OCI-LY1 (cell line): ENCODE data around the gene OLFM4.

Source experiments
- EZH2 ChIP-seq: fragments of 200-600 bp; sonication (generic), shearing (Covaris generic); IDR thresholded peaks from 2 replicates; pipeline ENCODE4 v1.8.0; 2017; ENCODE audit warnings: borderline replicate concordance, mixed run types, mild to moderate bottlenecking, antibody characterized with exemption, low read length, moderate library complexity, mixed read lengths
- TF ChIP-seq, protein P1 (sequence below): fragments of 200-600 bp; sonication (generic), shearing (Covaris generic); IDR thresholded peaks from 2 replicates; pipeline ENCODE4 v1.5.1; 2017; ENCODE audit warnings: mild to moderate bottlenecking, antibody characterized with exemption, low read length, moderate library complexity, mixed read lengths

DNA sequence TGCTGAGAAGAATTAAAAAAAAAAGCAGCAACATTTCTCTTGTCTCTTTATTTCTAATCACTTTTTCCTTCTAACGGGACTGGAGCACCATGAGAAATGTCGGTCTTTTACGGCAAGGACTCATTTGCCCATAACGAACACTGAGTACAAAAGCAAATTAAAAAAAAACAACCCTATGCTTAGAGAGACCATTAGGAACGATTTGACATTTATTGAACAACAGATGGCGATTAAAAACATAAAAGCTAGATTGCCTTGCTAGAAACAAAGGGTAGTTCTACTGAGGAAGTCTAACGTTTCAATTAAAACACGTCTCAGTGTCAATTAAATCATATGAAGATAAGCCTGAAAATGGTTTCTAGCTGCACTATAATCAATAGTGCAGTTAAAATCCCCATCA lies 51.1 kb downstream of the OLFM4 start:
- no peak for TF ChIP-seq EZH2
- TF ChIP-seq, protein P1, sequence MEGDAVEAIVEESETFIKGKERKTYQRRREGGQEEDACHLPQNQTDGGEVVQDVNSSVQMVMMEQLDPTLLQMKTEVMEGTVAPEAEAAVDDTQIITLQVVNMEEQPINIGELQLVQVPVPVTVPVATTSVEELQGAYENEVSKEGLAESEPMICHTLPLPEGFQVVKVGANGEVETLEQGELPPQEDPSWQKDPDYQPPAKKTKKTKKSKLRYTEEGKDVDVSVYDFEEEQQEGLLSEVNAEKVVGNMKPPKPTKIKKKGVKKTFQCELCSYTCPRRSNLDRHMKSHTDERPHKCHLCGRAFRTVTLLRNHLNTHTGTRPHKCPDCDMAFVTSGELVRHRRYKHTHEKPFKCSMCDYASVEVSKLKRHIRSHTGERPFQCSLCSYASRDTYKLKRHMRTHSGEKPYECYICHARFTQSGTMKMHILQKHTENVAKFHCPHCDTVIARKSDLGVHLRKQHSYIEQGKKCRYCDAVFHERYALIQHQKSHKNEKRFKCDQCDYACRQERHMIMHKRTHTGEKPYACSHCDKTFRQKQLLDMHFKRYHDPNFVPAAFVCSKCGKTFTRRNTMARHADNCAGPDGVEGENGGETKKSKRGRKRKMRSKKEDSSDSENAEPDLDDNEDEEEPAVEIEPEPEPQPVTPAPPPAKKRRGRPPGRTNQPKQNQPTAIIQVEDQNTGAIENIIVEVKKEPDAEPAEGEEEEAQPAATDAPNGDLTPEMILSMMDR = no peak
